HG03575 (cell line): ENCODE data around the gene SRCIN1.
"Not testable (repeated sequence)": the region's sequence is repeated elsewhere in the genome, so short reads cannot be mapped to it uniquely, and the experiment has no call there.

Experiments
- ATAC-seq: cut with Tn5 transposase; IDR thresholded peaks from one replicate; pipeline ENCODE4 v1.9.1; 2021; ENCODE audit not compliant: unreplicated experiment, insufficient number of reproducible peaks, low FRiP score; ENCODE audit errors: extremely low read depth

The SRCIN1 gene, protein sequence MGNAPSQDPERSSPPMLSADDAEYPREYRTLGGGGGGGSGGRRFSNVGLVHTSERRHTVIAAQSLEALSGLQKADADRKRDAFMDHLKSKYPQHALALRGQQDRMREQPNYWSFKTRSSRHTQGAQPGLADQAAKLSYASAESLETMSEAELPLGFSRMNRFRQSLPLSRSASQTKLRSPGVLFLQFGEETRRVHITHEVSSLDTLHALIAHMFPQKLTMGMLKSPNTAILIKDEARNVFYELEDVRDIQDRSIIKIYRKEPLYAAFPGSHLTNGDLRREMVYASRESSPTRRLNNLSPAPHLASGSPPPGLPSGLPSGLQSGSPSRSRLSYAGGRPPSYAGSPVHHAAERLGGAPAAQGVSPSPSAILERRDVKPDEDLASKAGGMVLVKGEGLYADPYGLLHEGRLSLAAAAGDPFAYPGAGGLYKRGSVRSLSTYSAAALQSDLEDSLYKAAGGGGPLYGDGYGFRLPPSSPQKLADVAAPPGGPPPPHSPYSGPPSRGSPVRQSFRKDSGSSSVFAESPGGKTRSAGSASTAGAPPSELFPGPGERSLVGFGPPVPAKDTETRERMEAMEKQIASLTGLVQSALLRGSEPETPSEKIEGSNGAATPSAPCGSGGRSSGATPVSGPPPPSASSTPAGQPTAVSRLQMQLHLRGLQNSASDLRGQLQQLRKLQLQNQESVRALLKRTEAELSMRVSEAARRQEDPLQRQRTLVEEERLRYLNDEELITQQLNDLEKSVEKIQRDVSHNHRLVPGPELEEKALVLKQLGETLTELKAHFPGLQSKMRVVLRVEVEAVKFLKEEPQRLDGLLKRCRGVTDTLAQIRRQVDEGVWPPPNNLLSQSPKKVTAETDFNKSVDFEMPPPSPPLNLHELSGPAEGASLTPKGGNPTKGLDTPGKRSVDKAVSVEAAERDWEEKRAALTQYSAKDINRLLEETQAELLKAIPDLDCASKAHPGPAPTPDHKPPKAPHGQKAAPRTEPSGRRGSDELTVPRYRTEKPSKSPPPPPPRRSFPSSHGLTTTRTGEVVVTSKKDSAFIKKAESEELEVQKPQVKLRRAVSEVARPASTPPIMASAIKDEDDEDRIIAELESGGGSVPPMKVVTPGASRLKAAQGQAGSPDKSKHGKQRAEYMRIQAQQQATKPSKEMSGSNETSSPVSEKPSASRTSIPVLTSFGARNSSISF

DNA sequence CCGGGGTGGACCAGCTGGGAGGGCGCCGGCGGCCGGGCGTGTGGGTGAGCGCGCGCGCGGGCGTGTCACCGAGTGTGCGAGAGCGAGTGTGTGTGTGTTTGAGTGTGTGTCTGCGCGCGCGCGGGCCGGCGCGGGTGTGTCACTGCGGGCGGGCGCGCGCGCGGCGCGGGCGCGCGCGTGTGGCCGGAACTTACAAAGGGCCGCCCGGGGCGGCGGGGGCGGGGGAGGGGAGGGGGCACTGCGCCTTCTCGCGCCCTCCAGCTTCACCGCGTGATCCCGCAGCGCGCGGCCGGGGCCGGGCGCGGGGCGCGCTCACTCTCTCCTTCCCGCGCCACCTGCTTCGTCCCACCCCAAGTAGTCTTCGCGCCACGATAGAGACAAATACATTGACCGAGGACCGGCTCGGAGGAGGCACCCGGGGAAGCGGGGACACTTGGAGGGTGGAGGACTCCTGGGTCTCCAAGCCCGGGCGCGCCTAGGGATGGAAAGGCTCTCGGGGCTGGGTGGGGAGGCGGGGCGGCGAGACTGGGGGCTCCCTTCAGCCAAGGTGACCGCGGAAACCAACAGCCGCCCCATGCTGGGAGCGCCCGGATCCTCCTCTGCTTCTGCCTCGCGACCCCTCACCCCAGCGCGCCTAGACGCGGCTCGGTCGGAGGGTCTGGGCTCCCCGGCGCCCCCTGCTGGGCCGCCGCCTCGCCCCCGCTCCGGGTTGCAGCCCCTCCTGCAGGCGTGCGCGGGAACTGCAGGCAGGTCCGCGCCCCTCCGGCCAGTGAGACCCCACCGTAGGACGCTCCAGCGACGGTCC, at the start of gene SRCIN1:
TSS of gene SRCIN1 (minus strand) at position 112 of the 805 bp plus-strand sequence. CDS start 247 bp downstream, outside the sequence.
- no peak for ATAC-seq

DNA sequence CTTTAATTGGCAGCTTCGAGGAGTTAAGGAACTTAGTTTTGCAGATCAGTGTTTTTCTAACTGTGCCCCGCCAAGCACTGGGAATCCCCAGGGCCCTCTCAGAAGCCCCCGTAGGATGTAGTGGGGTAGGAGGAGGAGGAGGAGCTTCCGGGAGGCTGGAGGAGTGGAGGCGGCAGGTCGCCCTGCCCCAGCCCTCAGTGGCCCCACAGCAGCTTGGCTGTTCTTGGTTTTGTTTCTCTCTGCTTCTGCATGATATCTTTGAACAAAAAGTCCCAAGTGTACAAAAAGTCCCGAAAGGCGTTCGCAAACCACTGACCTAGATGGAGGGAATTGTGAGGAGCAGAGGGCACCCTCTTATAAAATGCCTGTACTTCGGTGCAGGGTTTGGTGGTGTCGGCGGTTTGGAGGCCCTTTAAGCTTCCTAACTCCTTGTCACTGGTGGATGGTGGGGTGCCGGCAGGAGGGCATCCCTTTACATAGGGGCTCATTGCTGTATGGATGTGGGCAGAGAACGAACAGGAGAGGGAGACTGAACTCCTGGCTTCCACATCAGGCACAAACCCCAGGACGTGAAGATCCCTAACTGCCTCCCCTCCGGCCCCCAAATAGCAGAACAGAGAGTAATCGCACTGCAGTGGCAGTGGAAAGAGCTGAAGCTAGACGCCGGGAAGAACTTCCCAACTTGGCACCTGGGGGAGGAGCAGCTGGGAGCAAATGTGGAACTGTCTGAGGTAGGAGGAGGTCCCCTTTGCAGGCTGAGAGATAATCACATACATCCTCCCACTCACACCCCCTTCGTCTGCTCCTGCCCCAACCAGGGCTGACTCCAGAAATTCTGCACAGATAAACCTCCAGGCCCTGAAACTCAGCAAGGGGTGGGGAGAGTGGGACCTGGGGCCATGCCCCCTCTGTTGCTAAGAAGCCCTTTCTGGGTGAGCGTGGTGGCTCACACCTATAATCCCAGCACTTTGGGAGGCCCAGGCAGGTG, 49.0 kb upstream of the SRCIN1 start:
- no peak for ATAC-seq

DNA sequence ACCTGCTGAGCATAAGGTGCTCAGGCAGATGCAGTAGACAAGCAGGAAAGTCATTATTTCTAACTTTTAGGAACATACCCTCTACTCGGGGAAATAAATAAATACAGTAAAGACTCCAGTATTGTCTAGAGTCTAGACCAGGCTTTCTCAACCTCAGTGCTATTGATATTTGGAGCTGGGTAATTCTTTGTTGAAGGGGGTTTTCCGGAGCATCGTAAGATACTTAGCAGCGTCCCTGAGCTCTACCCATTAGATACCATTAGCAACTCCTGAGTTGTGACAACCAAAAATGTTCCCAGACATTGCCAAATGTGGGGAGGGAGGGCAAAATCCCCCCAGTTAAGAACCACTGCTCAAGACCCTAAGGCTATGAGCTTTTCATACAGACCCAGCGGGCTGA, 47.9 kb upstream of the SRCIN1 start:
- ATAC-seq, result no peak

DNA sequence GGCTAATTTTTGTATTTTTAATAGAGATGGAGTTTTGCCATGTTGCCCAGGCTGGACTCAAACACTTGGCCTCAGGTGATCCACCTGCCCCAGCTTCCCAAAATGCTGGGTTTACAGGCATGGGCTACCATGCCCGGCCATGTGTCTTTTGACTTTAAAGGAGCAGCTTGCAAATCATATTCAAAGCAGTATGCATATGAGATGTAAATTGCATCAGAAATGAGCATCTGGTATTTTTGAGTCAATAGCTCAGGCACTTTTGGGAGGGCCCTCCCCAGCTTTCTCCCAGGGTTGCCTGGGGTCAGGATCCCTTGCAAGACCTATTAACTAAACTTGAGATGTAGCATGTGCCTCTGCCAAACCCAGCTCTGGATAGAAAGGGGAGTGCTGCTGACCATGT, 47.5 kb upstream of the SRCIN1 start:
- ATAC-seq, result no peak

- ATAC-seq, result not testable (repeated sequence)
These were observed 45.0 kb upstream of the SRCIN1 start for GRCh38 chr17:38650653-38651173.

DNA sequence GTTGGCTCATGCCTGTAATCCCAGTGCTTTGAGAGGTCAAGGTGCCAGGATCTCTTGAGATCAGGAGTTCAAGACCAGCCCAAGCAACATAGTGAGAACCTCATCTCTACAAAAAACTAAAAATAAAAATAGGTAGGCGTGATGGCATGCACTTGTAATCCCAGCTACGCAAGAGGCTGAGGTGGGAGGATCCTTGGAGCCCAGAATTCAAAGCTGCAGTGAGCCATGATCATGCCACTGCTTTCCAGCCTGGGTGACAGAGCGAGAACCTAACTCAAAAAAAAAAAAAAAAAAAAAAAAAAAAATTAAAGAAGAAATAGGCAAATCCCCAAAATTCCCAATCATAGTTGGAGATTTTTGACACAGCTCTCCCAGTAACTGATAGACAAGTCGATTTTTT, 32.2 kb upstream of the SRCIN1 start:
- no peak for ATAC-seq

DNA sequence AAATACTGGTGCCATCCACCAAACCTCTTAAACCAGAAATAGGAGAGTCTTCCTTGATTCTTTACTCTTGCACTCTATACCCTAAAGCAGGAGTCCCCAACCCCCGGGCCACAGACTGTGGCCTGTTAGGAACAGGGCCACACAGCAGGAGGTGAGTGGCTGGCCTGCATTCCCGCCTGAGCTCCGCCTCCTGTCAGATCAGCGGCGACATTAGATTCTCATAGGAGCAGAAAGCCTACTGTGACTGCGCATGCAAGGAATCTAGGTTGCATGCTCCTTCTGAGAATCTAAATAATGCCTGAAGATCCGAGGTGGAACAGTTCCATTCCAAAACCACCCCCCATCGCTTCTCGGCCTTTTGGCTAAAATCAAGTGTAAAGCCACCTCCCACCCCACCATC, 30.3 kb upstream of the SRCIN1 start:
- no peak for ATAC-seq

- ATAC-seq, result no peak
These were observed 26.6 kb upstream of the SRCIN1 start for GRCh38 chr17:38632334-38632733.

- ATAC-seq, result no peak
These were observed 22.7 kb upstream of the SRCIN1 start for GRCh38 chr17:38628441-38628840.

DNA sequence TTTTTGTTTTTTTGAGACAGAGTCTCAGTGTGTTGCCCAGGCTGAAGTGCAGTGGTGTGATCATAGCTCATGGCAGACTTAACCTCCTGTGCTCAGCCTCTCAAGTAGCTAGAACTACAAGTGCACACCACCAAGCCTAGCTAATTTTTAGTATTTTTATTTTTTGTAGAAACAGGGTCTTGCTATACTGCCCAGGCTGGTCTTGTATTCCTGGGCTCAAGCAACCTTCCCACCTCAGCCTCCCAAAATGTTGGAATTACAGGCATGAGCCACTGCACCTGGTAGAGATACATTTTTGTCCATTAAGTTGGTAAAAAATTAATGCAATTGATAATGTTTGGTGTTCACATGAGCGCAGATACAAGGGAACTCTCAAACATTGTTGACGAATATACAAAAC, 22.2 kb upstream of the SRCIN1 start:
- no peak for ATAC-seq

- ATAC-seq, result not testable (repeated sequence)
These were observed 21.0 kb upstream of the SRCIN1 start for GRCh38 chr17:38626606-38627226.

GRCh38 chr17:38625482-38625881, 19.7 kb upstream of the SRCIN1 start:
- ATAC-seq, result no peak

- not testable (repeated sequence) for ATAC-seq
These were observed 19.1 kb upstream of the SRCIN1 start for GRCh38 chr17:38624782-38625355.

- ATAC-seq, result no peak
These were observed 15.8 kb upstream of the SRCIN1 start for GRCh38 chr17:38621538-38621937.

GRCh38 chr17:38620551-38621277, 15.0 kb upstream of the SRCIN1 start:
- ATAC-seq, result no peak

DNA sequence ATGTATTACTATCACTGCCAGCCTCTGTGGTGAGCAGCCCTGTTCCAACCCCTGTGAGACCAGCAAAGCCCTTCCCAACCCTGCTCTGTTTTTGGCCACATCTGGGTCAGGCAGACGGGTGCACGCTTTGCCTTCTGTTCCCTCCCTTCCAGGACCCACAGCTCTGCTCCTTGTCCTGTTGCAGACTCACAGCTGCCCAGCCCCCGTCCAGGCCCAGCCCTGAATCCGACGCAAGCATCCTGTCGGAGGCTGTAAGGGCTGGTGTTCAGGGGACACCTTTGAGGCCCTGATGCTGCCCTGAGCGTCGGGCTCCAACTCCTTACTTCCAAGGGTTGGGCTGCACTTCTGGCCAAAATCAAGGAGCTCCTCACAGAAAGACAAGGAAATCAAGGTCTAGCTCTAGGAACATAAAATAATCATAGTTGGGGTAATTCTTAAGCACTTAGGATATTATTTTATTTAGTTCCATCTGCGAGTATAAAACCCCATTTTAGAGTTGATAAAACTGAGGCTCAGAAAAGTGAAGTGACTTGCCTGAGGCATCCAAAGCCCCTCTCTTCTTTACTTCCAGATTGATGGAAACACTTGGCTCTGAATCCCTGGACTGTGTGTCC, 14.3 kb upstream of the SRCIN1 start:
- no peak for ATAC-seq
